OCI-LY1 (cell line): ENCODE measurements around the gene FOXQ1.

Source experiments
- H2AFZ ChIP-seq: fragments of 200-600 bp; sonication (generic), shearing (Covaris generic); 2 replicates; pipeline ENCODE4 v1.6.0; 2014; ENCODE audit warnings: antibody characterized with exemption, mild to moderate bottlenecking, low read length
- H3F3A ChIP-seq: fragments of 200-600 bp; sonication (generic), shearing (Covaris generic); 2 replicates; pipeline ENCODE4 v1.6.0; 2014; ENCODE audit warnings: mild to moderate bottlenecking, antibody characterized with exemption, low read length, moderate library complexity; ENCODE audit not compliant: insufficient read depth
- H3K27ac ChIP-seq: fragments of 200-600 bp; sonication (generic); 2 replicates; pipeline ENCODE4 v1.5.1; 2014; ENCODE audit warnings: low read length, mixed run types, mild to moderate bottlenecking, low read depth; ENCODE audit not compliant: poor library complexity, severe bottlenecking
- H3K27me3 ChIP-seq: fragments of 200-600 bp; sonication (generic); 2 replicates; pipeline ENCODE4 v1.6.0; 2014; ENCODE audit warnings: antibody characterized with exemption, mild to moderate bottlenecking, low read length, moderate library complexity; ENCODE audit not compliant: insufficient read depth
- H3K36me3 ChIP-seq: fragments of 200-600 bp; sonication (generic); 2 replicates; pipeline ENCODE4 v1.6.1; 2014; ENCODE audit warnings: mild to moderate bottlenecking, antibody characterized with exemption, low read length, moderate library complexity, mixed read lengths; ENCODE audit not compliant: insufficient read depth
- H3K4me1 ChIP-seq: fragments of 200-600 bp; sonication (generic); 2 replicates; pipeline ENCODE4 v1.5.1; 2014; ENCODE audit warnings: mild to moderate bottlenecking, low read length, moderate library complexity; ENCODE audit not compliant: insufficient read depth, severe bottlenecking
- H3K4me2 ChIP-seq: fragments of 200-600 bp; sonication (generic), shearing (Covaris generic); 2 replicates; pipeline ENCODE4 v1.6.1; 2014; ENCODE audit warnings: low read length
- H3K4me3 ChIP-seq: fragments of 200-600 bp; sonication (generic); 2 replicates; pipeline ENCODE4 v1.5.1; 2014; ENCODE audit warnings: low read length, low read depth, mild to moderate bottlenecking, mixed read lengths; ENCODE audit not compliant: poor library complexity, severe bottlenecking
- H3K79me2 ChIP-seq: fragments of 200-600 bp; shearing (Covaris generic); 2 replicates; pipeline ENCODE4 v1.6.1; 2016; ENCODE audit warnings: mixed run types, low read length, mixed read lengths; ENCODE audit not compliant: insufficient read depth
- H3K9ac ChIP-seq: fragments of 200-600 bp; sonication (generic), shearing (Covaris generic); 2 replicates; pipeline ENCODE4 v1.6.1; 2014; ENCODE audit warnings: mild to moderate bottlenecking, low read length, mixed read lengths
- H3K9me2 ChIP-seq: fragments of 200-600 bp; sonication (generic), shearing (Covaris generic); 2 replicates; pipeline ENCODE4 v1.6.1; 2014; ENCODE audit warnings: low read depth, mild to moderate bottlenecking, low read length, mixed read lengths
- H3K9me3 ChIP-seq: fragments of 200-600 bp; shearing (Covaris generic); 2 replicates; pipeline ENCODE4 v1.6.1; 2014; ENCODE audit warnings: low read length, mixed read lengths
- H4K20me1 ChIP-seq: fragments of 200-600 bp; sonication (generic), shearing (Covaris generic); 2 replicates; pipeline ENCODE4 v1.6.0; 2016; ENCODE audit warnings: mild to moderate bottlenecking, low read length; ENCODE audit not compliant: insufficient read depth
- EZH2 ChIP-seq: fragments of 200-600 bp; sonication (generic), shearing (Covaris generic); IDR thresholded peaks from 2 replicates; pipeline ENCODE4 v1.8.0; 2017; ENCODE audit warnings: borderline replicate concordance, mixed run types, mild to moderate bottlenecking, antibody characterized with exemption, low read length, moderate library complexity, mixed read lengths
- TF ChIP-seq, protein P1 (sequence below): fragments of 200-600 bp; sonication (generic), shearing (Covaris generic); IDR thresholded peaks from 2 replicates; pipeline ENCODE4 v1.5.1; 2017; ENCODE audit warnings: mild to moderate bottlenecking, antibody characterized with exemption, low read length, moderate library complexity, mixed read lengths

FOXQ1 gene

DNA sequence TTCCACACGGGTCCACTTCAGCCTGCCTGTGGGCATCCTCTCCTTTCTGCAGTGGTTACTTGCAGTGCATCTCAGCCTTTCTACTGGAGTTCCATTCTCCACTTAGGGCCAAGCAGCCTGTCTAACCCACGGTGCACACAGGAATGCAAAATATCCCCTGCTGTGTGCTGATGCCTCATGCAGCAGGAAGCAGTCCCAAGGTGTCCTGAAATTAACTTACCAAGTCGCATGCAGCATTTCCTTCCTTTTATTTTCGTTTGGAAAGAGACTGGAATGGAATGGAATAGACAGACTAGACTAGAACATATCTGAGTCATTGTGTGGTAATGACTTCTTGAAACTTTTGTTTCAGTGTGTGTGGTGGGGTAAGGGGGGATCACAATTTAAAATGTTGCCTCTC is 25.9 kb upstream of the FOXQ1 start:
- H3K9ac ChIP-seq = no peak overlapping the region
- no peak overlapping the region for H3K4me2 ChIP-seq
- TF ChIP-seq, protein P1, sequence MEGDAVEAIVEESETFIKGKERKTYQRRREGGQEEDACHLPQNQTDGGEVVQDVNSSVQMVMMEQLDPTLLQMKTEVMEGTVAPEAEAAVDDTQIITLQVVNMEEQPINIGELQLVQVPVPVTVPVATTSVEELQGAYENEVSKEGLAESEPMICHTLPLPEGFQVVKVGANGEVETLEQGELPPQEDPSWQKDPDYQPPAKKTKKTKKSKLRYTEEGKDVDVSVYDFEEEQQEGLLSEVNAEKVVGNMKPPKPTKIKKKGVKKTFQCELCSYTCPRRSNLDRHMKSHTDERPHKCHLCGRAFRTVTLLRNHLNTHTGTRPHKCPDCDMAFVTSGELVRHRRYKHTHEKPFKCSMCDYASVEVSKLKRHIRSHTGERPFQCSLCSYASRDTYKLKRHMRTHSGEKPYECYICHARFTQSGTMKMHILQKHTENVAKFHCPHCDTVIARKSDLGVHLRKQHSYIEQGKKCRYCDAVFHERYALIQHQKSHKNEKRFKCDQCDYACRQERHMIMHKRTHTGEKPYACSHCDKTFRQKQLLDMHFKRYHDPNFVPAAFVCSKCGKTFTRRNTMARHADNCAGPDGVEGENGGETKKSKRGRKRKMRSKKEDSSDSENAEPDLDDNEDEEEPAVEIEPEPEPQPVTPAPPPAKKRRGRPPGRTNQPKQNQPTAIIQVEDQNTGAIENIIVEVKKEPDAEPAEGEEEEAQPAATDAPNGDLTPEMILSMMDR = no peak
- TF ChIP-seq EZH2 = no peak

DNA sequence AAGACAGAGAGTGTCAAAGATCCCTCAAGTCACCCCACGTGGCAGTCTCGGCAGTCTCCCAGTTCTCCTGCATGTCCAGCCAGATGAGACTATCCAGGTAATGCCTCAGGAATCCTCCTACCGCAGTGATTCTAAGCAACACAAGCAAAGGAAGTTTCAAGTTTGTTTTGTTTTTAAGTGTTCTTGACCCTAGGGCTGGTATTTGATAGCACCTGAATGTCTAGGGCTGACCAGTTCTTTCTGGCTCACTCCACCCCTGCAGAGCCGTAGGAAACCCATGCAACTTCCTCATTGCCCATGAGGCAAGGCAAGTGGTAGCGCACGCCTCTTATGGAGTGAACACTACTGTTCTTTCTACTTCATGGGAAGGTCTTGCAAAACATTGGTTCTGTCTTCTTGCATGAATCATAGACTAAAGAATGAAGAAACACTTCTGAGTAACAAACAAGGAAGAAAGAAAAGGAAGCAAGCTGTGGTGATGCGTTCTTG is 24.8 kb upstream of the FOXQ1 start:
- Histone ChIP-seq H3F3A (no peaks in the 10 kb centered on the region), H4K20me1 (no peaks in the 10 kb centered on the region), H3K4me2 (no peak overlapping the region), H3K9me2 (no peaks in the 10 kb centered on the region), H3K36me3 (no peaks in the 10 kb centered on the region), H2AFZ (no peak overlapping the region), H3K9ac (no peak overlapping the region), H3K27ac (no peak overlapping the region), H3K9me3 (no peaks in the 10 kb centered on the region), H3K4me3 (no peak overlapping the region), H3K27me3 (no peaks in the 10 kb centered on the region), H3K4me1 (no peaks in the 10 kb centered on the region), H3K79me2 (no peaks in the 10 kb centered on the region)
- TF ChIP-seq EZH2 = no peak
- TF ChIP-seq, protein P1 = no peak

More for the DNA sequence above, 25.9 kb upstream of the FOXQ1 start:
- H3K4me3 ChIP-seq = no peak overlapping the region
- no peaks in the 10 kb centered on the region for H4K20me1 ChIP-seq
- no peak overlapping the region for H3K27ac ChIP-seq
- H3K9me2 ChIP-seq = no peaks in the 10 kb centered on the region
- no peaks in the 10 kb centered on the region for H3K9me3 ChIP-seq
- H3K36me3 ChIP-seq = no peaks in the 10 kb centered on the region
- H3K4me1 ChIP-seq = no peaks in the 10 kb centered on the region
- no peaks in the 10 kb centered on the region for H3K79me2 ChIP-seq
- H3F3A ChIP-seq = no peaks in the 10 kb centered on the region
- no peak overlapping the region for H2AFZ ChIP-seq
- no peaks in the 10 kb centered on the region for H3K27me3 ChIP-seq

DNA sequence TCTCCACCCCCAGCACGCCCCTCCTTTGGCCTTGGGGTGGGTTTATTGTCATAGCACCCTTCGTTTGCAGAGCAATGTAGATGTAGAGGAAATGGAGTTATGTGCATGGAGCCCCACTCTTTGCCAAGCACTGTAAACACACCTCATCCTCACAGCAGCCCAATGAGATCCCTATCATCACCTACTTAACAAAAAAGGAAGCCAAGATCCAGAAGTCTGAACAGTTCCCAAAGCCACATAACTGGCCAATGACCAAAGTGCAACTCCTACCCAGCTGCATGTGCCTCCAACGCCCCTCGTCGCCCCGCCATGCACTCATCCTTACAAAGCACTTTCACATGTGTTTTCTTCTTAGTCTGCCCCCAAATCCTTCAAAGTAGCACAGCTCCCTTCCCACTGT is 21.8 kb upstream of the FOXQ1 start:
- Histone ChIP-seq H3K4me3 (no peak overlapping the region), H3K9ac (no peak overlapping the region), H3K27me3 (no peaks in the 10 kb centered on the region), H2AFZ (no peak overlapping the region), H3K9me3 (no peaks in the 10 kb centered on the region), H3K36me3 (no peaks in the 10 kb centered on the region), H4K20me1 (no peaks in the 10 kb centered on the region), H3K9me2 (no peaks in the 10 kb centered on the region), H3F3A (no peaks in the 10 kb centered on the region), H3K4me2 (no peak overlapping the region), H3K27ac (no peak overlapping the region), H3K4me1 (no peaks in the 10 kb centered on the region), H3K79me2 (no peaks in the 10 kb centered on the region)
- TF ChIP-seq, protein P1 = no peak
- no peak for TF ChIP-seq EZH2
